ENCODE measurements around the gene COBLL1. TPM values are rescaled to one million over a fixed set of nuclear protein-coding genes. Genes with fewer than 3 reads are reported as not detected.

The COBLL1 gene
- total and polyA plus RNA-seq, 5 donors from 2014 or later, result 0.49 to 1.3 TPM; not detected in 3

DNA sequence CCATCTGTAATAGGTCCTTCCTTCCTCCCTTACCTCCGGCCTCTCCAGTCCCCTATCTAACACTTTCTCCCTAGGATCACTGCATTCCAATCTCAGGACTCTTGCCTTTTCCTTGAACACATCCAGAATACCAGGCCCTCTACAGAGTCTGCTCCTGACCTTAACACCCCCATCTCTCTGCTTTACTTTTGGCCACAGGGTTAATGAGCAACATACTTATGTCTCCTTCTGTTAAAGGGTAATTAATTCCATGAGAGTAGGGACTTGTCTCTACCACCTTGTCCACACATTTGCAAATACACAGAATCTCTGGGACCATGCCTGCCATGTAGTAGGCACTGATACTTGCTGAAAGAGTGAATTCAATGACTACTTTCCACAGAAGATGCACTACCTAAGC, 94.9 kb downstream of the COBLL1 start:
- Mint-ChIP-seq H3K27me3 (peaks cover 5% of the 10 kb centered on the region), H3K36me3 (no peaks in the 10 kb centered on the region), H3K27ac (peak overlapping the region in 1 of 3 donors; percentile 2), H3K4me1 (no peaks in the 10 kb centered on the region), H3K4me3 (no peak overlapping the region), H3K9me3 (peaks cover 0 to 4% (median 0%) of the 10 kb centered on the region in 7 donors)
- Histone ChIP-seq H3K36me3 (ENCODE audit: control insufficient read depth, insufficient read depth, low read length) (no peaks in the 10 kb centered on the region), H3K4me1 (ENCODE audit: control insufficient read depth, insufficient read depth, low read length, poor library complexity, severe bottlenecking) (no peaks in the 10 kb centered on the region), H3K27me3 (ENCODE audit: control insufficient read depth, insufficient read depth, low read length) (no peaks in the 10 kb centered on the region), H3K4me3 (ENCODE audit: low read depth, low read length) (no peak overlapping the region), H3K9me3 (ENCODE audit: control insufficient read depth in 2 of 2, low read length in 2 of 2) (no peaks in the 10 kb centered on the region), H3K27ac (ENCODE audit: insufficient read depth, low read length, poor library complexity, severe bottlenecking) (no peak overlapping the region)
- ATAC-seq (ENCODE audit: low read depth in 2 of 2), result no peak
- no peak for DNase-seq

DNA sequence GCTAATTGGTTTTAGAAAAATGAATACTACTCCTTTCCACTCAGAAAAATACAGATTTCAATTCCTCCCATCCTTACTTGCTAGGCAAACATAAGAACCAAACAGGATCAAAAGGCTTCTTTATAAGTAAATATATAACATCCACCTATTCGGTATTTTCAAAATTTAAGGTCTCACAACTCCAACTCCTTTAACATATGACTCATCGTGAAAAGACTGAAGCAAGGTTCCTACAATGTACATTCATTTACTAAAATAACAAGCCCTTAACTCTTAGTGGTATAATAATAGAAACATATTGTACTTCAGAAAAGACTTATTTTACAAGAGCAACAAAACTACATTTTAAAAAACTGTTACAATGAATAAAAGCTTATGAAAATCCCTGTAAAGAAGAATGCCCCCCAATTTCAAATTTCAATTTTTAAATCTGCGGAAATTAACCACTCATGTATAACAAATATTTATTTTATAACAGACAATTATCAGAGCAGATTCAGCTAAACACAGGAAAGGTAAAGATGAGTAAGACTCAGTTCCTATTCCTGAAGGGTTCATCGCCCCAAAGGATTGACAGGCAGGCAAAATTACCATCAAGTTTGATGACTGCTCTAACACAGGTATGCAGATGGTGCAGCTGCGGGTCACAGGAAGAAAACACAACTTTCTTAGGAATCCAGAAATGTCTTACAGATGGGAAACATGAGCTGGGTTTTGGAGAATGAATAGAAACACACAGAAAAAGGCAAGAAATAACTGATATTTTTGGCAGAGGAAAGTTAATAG, 96.4 kb downstream of the COBLL1 start:
- ATAC-seq (ENCODE audit: low read depth in 2 of 2) (no peak), DNase-seq (no peak)
- H3K27ac ChIP-seq (ENCODE audit: insufficient read depth, low read length, poor library complexity, severe bottlenecking), result no peak overlapping the region
- H3K4me3 Mint-ChIP-seq, result no peak overlapping the region
- no peaks in the 10 kb centered on the region for H3K4me1 ChIP-seq (ENCODE audit: control insufficient read depth, insufficient read depth, low read length, poor library complexity, severe bottlenecking)
- H3K27ac Mint-ChIP-seq, result no peak overlapping the region
- H3K27me3 Mint-ChIP-seq, result peaks cover 5% of the 10 kb centered on the region
- no peaks in the 10 kb centered on the region for H3K27me3 ChIP-seq (ENCODE audit: control insufficient read depth, insufficient read depth, low read length)
- H3K9me3 Mint-ChIP-seq, result peaks cover 0 to 6% (median 1%) of the 10 kb centered on the region in 7 donors
- no peak overlapping the region for H3K4me3 ChIP-seq (ENCODE audit: low read depth, low read length)
- no peaks in the 10 kb centered on the region for H3K36me3 ChIP-seq (ENCODE audit: control insufficient read depth, insufficient read depth, low read length)
- no peaks in the 10 kb centered on the region for H3K9me3 ChIP-seq (ENCODE audit: control insufficient read depth in 2 of 2, low read length in 2 of 2)
- no peaks in the 10 kb centered on the region for H3K36me3 Mint-ChIP-seq
- no peaks in the 10 kb centered on the region for H3K4me1 Mint-ChIP-seq

DNA sequence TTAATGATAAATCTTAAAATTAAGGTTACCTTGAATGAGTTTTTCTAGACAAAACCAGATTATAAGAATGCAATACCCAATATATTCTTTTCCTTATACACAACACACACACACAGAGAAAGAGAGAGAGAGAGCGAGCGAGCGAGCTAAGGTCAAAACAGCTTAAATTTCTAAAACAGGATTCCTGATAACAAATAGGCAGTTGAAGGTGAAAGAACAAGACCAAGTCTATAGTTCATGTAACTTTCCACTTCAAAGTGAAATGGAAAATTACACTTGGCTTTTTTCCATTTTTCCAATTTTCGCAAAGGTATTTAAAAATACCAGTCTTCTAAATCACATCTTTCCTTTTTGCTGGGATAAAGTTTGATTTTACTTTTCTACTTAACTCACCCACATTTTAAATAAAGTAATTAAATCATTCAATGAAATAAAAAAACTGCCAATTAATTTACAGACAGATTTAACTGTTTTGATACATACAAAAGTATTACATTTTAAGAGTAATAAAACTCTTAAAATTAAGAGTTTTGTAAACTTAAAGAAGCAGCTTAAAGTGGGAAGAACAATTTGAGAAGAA, 98.8 kb downstream of the COBLL1 start:
- peaks cover 0 to 6% (median 1%) of the 10 kb centered on the region in 7 donors for H3K9me3 Mint-ChIP-seq
- Histone ChIP-seq H3K9me3 (ENCODE audit: control insufficient read depth in 2 of 2, low read length in 2 of 2) (no peaks in the 10 kb centered on the region), H3K4me1 (ENCODE audit: control insufficient read depth, insufficient read depth, low read length, poor library complexity, severe bottlenecking) (no peaks in the 10 kb centered on the region), H3K4me3 (ENCODE audit: low read depth, low read length) (no peak overlapping the region), H3K36me3 (ENCODE audit: control insufficient read depth, insufficient read depth, low read length) (no peaks in the 10 kb centered on the region), H3K27ac (ENCODE audit: insufficient read depth, low read length, poor library complexity, severe bottlenecking) (no peak overlapping the region), H3K27me3 (ENCODE audit: control insufficient read depth, insufficient read depth, low read length) (no peaks in the 10 kb centered on the region)
- H3K27ac Mint-ChIP-seq, result no peak overlapping the region
- ATAC-seq (ENCODE audit: low read depth in 2 of 2), result no peak
- peaks cover 5% of the 10 kb centered on the region for H3K27me3 Mint-ChIP-seq
- no peak for DNase-seq
- no peaks in the 10 kb centered on the region for H3K4me1 Mint-ChIP-seq
- no peak overlapping the region for H3K4me3 Mint-ChIP-seq
- H3K36me3 Mint-ChIP-seq, result no peaks in the 10 kb centered on the region

DNA sequence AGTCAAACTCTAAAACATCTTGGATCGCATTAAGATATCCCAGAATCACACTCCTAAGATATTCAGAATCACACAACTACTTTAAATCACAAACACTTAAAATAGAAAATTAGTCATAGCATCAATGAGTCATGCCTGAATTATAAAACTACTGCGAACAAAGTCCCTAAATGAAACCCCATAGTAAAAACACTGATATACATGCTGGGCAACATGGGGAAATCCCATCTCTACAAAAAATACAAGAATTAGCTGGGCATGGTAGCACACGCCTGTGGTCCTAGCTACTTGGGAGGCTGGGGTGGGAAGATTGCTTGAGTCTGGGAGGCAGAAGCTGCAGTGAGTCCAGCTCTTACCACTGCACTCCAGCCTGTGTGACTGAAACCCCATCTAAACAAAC, 101.7 kb downstream of the COBLL1 start:
- Histone ChIP-seq H3K36me3 (ENCODE audit: control insufficient read depth, insufficient read depth, low read length) (no peaks in the 10 kb centered on the region), H3K9me3 (ENCODE audit: control insufficient read depth in 2 of 2, low read length in 2 of 2) (no peaks in the 10 kb centered on the region), H3K27ac (ENCODE audit: insufficient read depth, low read length, poor library complexity, severe bottlenecking) (no peak overlapping the region), H3K4me1 (ENCODE audit: control insufficient read depth, insufficient read depth, low read length, poor library complexity, severe bottlenecking) (no peaks in the 10 kb centered on the region), H3K4me3 (ENCODE audit: low read depth, low read length) (no peak overlapping the region), H3K27me3 (ENCODE audit: control insufficient read depth, insufficient read depth, low read length) (no peaks in the 10 kb centered on the region)
- H3K27ac Mint-ChIP-seq, result no peak overlapping the region
- no peaks in the 10 kb centered on the region for H3K4me1 Mint-ChIP-seq
- H3K27me3 Mint-ChIP-seq, result no peaks in the 10 kb centered on the region
- no peaks in the 10 kb centered on the region for H3K36me3 Mint-ChIP-seq
- DNase-seq, result no peak
- H3K4me3 Mint-ChIP-seq, result no peak overlapping the region
- peaks cover 0 to 6% (median 0%) of the 10 kb centered on the region in 7 donors for H3K9me3 Mint-ChIP-seq
- ATAC-seq (ENCODE audit: low read depth in 2 of 2), result peak in 1 of 2 donors; percentile 24

DNA sequence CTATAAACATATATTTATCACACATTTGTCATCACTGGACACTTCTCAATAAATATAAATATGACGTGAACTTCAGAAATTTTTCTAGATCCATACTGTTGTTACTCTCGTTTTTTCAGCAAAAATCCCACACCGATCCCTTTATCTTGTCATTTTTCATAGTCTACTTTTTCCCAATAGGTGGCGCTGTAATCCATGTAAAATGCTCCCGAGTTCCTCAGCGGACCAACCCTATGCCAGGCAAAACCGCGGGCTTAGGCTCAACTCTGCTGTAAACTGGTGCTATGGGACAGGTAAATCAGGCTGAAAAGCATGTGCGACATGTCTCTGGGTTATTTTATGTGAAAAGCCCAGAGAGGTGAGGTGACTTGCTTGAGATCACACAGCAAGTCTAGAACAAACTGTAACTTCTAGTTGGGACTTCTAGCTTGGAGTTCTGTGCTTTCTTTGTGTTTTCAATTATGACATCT, 104.0 kb downstream of the COBLL1 start:
- H3K4me1 ChIP-seq (ENCODE audit: control insufficient read depth, insufficient read depth, low read length, poor library complexity, severe bottlenecking), result no peaks in the 10 kb centered on the region
- no peaks in the 10 kb centered on the region for H3K4me1 Mint-ChIP-seq
- no peak overlapping the region for H3K27ac ChIP-seq (ENCODE audit: insufficient read depth, low read length, poor library complexity, severe bottlenecking)
- H3K36me3 ChIP-seq (ENCODE audit: control insufficient read depth, insufficient read depth, low read length), result no peaks in the 10 kb centered on the region
- H3K36me3 Mint-ChIP-seq, result no peaks in the 10 kb centered on the region
- no peaks in the 10 kb centered on the region for H3K9me3 ChIP-seq (ENCODE audit: control insufficient read depth in 2 of 2, low read length in 2 of 2)
- no peak for ATAC-seq (ENCODE audit: low read depth in 2 of 2)
- no peaks in the 10 kb centered on the region for H3K27me3 ChIP-seq (ENCODE audit: control insufficient read depth, insufficient read depth, low read length)
- no peak overlapping the region for H3K4me3 Mint-ChIP-seq
- H3K4me3 ChIP-seq (ENCODE audit: low read depth, low read length), result no peak overlapping the region
- no peaks in the 10 kb centered on the region for H3K27me3 Mint-ChIP-seq
- DNase-seq, result peak in 1 of 3 donors; percentile 30
- H3K9me3 Mint-ChIP-seq, result peaks cover 0 to 6% (median 0%) of the 10 kb centered on the region in 7 donors
- H3K27ac Mint-ChIP-seq, result no peak overlapping the region

DNA sequence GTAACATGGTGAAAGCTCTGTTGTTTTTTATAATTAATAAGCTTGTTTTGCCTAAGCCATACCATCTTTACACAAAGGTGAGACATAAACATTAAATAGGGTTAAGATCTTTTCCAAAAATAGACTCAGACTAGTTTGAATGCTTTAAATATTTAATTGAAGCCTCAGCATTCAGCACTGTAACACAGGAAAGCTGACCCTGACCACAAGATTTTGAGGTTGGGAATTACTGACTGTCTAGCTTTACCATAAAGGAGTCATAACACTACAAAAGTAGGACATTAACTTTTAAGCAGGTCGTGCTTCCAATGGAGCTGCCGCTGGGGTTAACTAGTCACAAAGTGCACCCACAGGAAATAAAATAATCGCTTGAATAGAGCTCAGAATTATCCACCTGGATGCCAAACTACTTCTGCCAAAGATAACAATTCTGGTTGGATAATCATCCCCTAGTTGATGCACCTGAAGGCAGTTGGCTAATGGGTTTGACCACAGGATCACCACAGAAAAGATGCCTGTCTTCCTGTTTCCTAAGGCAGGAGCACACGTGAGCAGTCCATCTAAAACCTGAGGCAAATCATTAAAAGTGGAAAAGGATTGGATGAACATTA, 106.2 kb downstream of the COBLL1 start:
- H3K27ac Mint-ChIP-seq, result no peak overlapping the region
- no peaks in the 10 kb centered on the region for H3K27me3 Mint-ChIP-seq
- H3K4me3 Mint-ChIP-seq, result no peak overlapping the region
- no peak overlapping the region for H3K4me3 ChIP-seq (ENCODE audit: low read depth, low read length)
- H3K4me1 ChIP-seq (ENCODE audit: control insufficient read depth, insufficient read depth, low read length, poor library complexity, severe bottlenecking), result no peaks in the 10 kb centered on the region
- H3K27me3 ChIP-seq (ENCODE audit: control insufficient read depth, insufficient read depth, low read length), result no peaks in the 10 kb centered on the region
- H3K9me3 Mint-ChIP-seq, result peaks cover 0 to 2% (median 0%) of the 10 kb centered on the region in 7 donors
- no peaks in the 10 kb centered on the region for H3K36me3 Mint-ChIP-seq
- no peaks in the 10 kb centered on the region for H3K9me3 ChIP-seq (ENCODE audit: control insufficient read depth in 2 of 2, low read length in 2 of 2)
- H3K27ac ChIP-seq (ENCODE audit: insufficient read depth, low read length, poor library complexity, severe bottlenecking), result no peak overlapping the region
- ATAC-seq (ENCODE audit: low read depth in 2 of 2) (no peak), DNase-seq (no peak)
- no peaks in the 10 kb centered on the region for H3K36me3 ChIP-seq (ENCODE audit: control insufficient read depth, insufficient read depth, low read length)
- no peaks in the 10 kb centered on the region for H3K4me1 Mint-ChIP-seq

DNA sequence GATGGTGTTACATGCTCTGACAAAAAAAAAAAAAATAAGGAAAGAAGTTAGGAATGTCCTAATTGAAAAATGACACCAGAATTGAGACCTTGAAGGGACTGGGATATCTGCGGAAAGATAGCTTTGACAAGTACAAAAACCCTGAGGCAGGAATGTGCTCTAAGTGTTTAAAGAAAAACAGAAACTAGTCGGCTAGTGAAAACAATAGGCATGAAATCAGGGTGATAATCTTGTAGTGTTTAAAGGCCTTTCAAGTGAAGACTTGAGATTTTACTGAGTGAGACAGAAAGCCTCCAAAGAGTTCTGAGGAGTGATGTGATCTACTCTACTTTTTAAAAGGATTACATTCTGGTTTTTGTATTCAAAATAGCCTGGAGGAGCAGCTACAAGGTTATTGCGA, 107.4 kb downstream of the COBLL1 start:
- DNase-seq, result no peak
- Histone ChIP-seq H3K27me3 (ENCODE audit: control insufficient read depth, insufficient read depth, low read length) (no peaks in the 10 kb centered on the region), H3K4me3 (ENCODE audit: low read depth, low read length) (no peak overlapping the region), H3K4me1 (ENCODE audit: control insufficient read depth, insufficient read depth, low read length, poor library complexity, severe bottlenecking) (no peaks in the 10 kb centered on the region), H3K27ac (ENCODE audit: insufficient read depth, low read length, poor library complexity, severe bottlenecking) (no peak overlapping the region), H3K36me3 (ENCODE audit: control insufficient read depth, insufficient read depth, low read length) (no peaks in the 10 kb centered on the region), H3K9me3 (ENCODE audit: control insufficient read depth in 2 of 2, low read length in 2 of 2) (no peaks in the 10 kb centered on the region)
- no peak overlapping the region for H3K4me3 Mint-ChIP-seq
- H3K36me3 Mint-ChIP-seq, result no peaks in the 10 kb centered on the region
- no peak for ATAC-seq (ENCODE audit: low read depth in 2 of 2)
- no peak overlapping the region for H3K27ac Mint-ChIP-seq
- H3K4me1 Mint-ChIP-seq, result no peaks in the 10 kb centered on the region
- H3K9me3 Mint-ChIP-seq, result peaks cover 0 to 2% (median 0%) of the 10 kb centered on the region in 7 donors
- no peaks in the 10 kb centered on the region for H3K27me3 Mint-ChIP-seq
